Hepatocyte (in vitro differentiated cells): ENCODE measurements around the gene UROD. TPM values are rescaled to one million over a fixed set of nuclear protein-coding genes. Genes with fewer than 3 reads are reported as not detected.

Experiments
- DNase-seq: peaks from one replicate; pipeline ENCODE4 v3.0.0-alpha.2; 2016; ENCODE audit warnings: low spot score
- H2AFZ ChIP-seq: fragments of 200-600 bp; sonication (generic); 2 replicates; pipeline ENCODE4 v1.6.0; 2016; ENCODE audit warnings: antibody characterized with exemption, mild to moderate bottlenecking
- H3K27ac ChIP-seq: fragments of 200-600 bp; sonication (generic); 2 replicates; pipeline ENCODE4 v1.5.1; 2016; ENCODE audit warnings: mild to moderate bottlenecking
- H3K27me3 ChIP-seq: fragments of 200-600 bp; sonication (generic); 2 replicates; pipeline ENCODE4 v1.6.1; 2016
- H3K36me3 ChIP-seq: fragments of 200-600 bp; sonication (generic); replicated peaks from 2 replicates; pipeline ENCODE4 v1.5.1; 2016; ENCODE audit warnings: low read depth; ENCODE audit not compliant: insufficient read depth
- H3K4me1 ChIP-seq: fragments of 200-600 bp; sonication (generic); 2 replicates; pipeline ENCODE4 v1.5.1; 2016; ENCODE audit warnings: mild to moderate bottlenecking, moderate library complexity; ENCODE audit not compliant: insufficient read depth
- H3K4me2 ChIP-seq: fragments of 200-600 bp; sonication (generic); 2 replicates; pipeline ENCODE4 v1.6.0; 2016
- H3K4me3 ChIP-seq: fragments of 200-600 bp; sonication (generic); 2 replicates; pipeline ENCODE4 v1.5.1; 2016; ENCODE audit warnings: mild to moderate bottlenecking
- H3K79me2 ChIP-seq: fragments of 200-600 bp; sonication (generic); 2 replicates; pipeline ENCODE4 v1.6.0; 2017; ENCODE audit warnings: mild to moderate bottlenecking
- H3K9me2 ChIP-seq: fragments of 200-600 bp; sonication (generic); replicated peaks from 2 replicates; pipeline ENCODE4 v1.6.0; 2017; ENCODE audit warnings: mild to moderate bottlenecking; ENCODE audit not compliant: insufficient read depth
- H3K9me3 ChIP-seq: fragments of 200-600 bp; sonication (generic); 2 replicates; pipeline ENCODE4 v1.5.1; 2016; ENCODE audit warnings: low read depth, mild to moderate bottlenecking
- H4K20me1 ChIP-seq: fragments of 200-600 bp; sonication (generic); 2 replicates; pipeline ENCODE4 v1.6.0; 2016; ENCODE audit warnings: mild to moderate bottlenecking; ENCODE audit not compliant: insufficient read depth, poor library complexity, severe bottlenecking
- EZH2 ChIP-seq: fragments of 200-600 bp; sonication (generic); IDR thresholded peaks from 2 replicates; pipeline ENCODE4 v1.6.1; 2016; ENCODE audit warnings: antibody characterized with exemption, mild to moderate bottlenecking, borderline replicate concordance
- EZH2phosphoT487 ChIP-seq: fragments of 200-600 bp; sonication (generic); IDR thresholded peaks from one replicate; pipeline ENCODE4 v1.6.1; 2018; ENCODE audit warnings: antibody characterized with exemption, mild to moderate bottlenecking, low read depth, moderate library complexity; ENCODE audit not compliant: unreplicated experiment, severe bottlenecking
- WGBS: methylation state at CpG from one replicate; pipeline ENCODE4 v1.1.6; 2016; ENCODE audit warnings: low lambda C conversion rate; ENCODE audit errors: missing lambda C conversion rate; 5-methylcytosine and 5-hydroxymethylcytosine counted together
- polyA plus RNA-seq: library from polyadenylated mRNA; unstranded; fragments of >200 nt; fragmentation: Nextera tagmentation; extraction: Ambion mirVana; gene quantifications from 2 replicates; pipeline ENCODE4 v1.2.1, GENCODE V29; 2016
- total RNA-seq: library from RNA; depleted of rRNA; stranded (reverse); fragments of >200 nt; gene quantifications from 2 replicates; pipeline ENCODE4 v1.2.3, GENCODE V29; 2014
- TF ChIP-seq, protein P1 (sequence below): fragments of 200-600 bp; sonication (generic); IDR thresholded peaks from 2 replicates; pipeline ENCODE4 v1.5.1; 2016; ENCODE audit warnings: antibody characterized with exemption, mild to moderate bottlenecking; ENCODE audit not compliant: poor library complexity

UROD gene
- total and polyA plus RNA-seq, 2 experiments from 2014 or later, result 91.8 to 152 TPM

- peak; percentile 58 for DNase-seq
- H3K4me2 ChIP-seq, result no peak overlapping the region
- H3K4me1 ChIP-seq, result peaks cover 5% of the 10 kb centered on the region
- H3K4me3 ChIP-seq, result no peak overlapping the region
- no peaks in the 10 kb centered on the region for H3K9me3 ChIP-seq
- TF ChIP-seq EZH2phosphoT487 (no peak), EZH2 (no peak)
- TF ChIP-seq, protein P1, sequence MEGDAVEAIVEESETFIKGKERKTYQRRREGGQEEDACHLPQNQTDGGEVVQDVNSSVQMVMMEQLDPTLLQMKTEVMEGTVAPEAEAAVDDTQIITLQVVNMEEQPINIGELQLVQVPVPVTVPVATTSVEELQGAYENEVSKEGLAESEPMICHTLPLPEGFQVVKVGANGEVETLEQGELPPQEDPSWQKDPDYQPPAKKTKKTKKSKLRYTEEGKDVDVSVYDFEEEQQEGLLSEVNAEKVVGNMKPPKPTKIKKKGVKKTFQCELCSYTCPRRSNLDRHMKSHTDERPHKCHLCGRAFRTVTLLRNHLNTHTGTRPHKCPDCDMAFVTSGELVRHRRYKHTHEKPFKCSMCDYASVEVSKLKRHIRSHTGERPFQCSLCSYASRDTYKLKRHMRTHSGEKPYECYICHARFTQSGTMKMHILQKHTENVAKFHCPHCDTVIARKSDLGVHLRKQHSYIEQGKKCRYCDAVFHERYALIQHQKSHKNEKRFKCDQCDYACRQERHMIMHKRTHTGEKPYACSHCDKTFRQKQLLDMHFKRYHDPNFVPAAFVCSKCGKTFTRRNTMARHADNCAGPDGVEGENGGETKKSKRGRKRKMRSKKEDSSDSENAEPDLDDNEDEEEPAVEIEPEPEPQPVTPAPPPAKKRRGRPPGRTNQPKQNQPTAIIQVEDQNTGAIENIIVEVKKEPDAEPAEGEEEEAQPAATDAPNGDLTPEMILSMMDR, result no peak
- no peak overlapping the region for H2AFZ ChIP-seq
- 95% methylated on average over 17 of the region's 17 CpGs for WGBS
- H3K27ac ChIP-seq, result peak overlapping the region; percentile 76
- no peaks in the 10 kb centered on the region for H3K27me3 ChIP-seq
- H3K9me2 ChIP-seq, result no peaks in the 10 kb centered on the region
- no peaks in the 10 kb centered on the region for H3K79me2 ChIP-seq
- no peaks in the 10 kb centered on the region for H4K20me1 ChIP-seq
- no peaks in the 10 kb centered on the region for H3K36me3 ChIP-seq
These were observed 9.1 kb upstream of the UROD start for GRCh38 chr1:45002650-45003645.

GRCh38 chr1:45003741-45004140, 8.3 kb upstream of the UROD start:
- Histone ChIP-seq H3K4me3 (no peak overlapping the region), H3K27me3 (no peaks in the 10 kb centered on the region), H3K4me2 (no peak overlapping the region), H3K36me3 (no peaks in the 10 kb centered on the region), H3K79me2 (no peaks in the 10 kb centered on the region), H3K9me3 (no peaks in the 10 kb centered on the region), H4K20me1 (no peaks in the 10 kb centered on the region), H3K27ac (no peak overlapping the region), H3K4me1 (peaks cover 5% of the 10 kb centered on the region), H2AFZ (no peak overlapping the region), H3K9me2 (no peaks in the 10 kb centered on the region)
- TF ChIP-seq EZH2phosphoT487 (no peak), EZH2 (no peak)
- TF ChIP-seq, protein P1, result no peak
- WGBS, result 98% methylated on average over 14 of the region's 14 CpGs
- no peak for DNase-seq

- Histone ChIP-seq H3K4me1 (peaks cover 5% of the 10 kb centered on the region), H2AFZ (no peak overlapping the region), H3K9me3 (no peaks in the 10 kb centered on the region), H3K36me3 (no peaks in the 10 kb centered on the region), H3K27ac (no peak overlapping the region), H3K27me3 (no peaks in the 10 kb centered on the region), H3K79me2 (peaks cover under 1% of the 10 kb centered on the region), H3K4me3 (no peak overlapping the region), H4K20me1 (no peaks in the 10 kb centered on the region), H3K4me2 (no peak overlapping the region), H3K9me2 (no peaks in the 10 kb centered on the region)
- no peak for DNase-seq
- WGBS, result 93% methylated on average over 7 of the region's 7 CpGs
- no peak for TF ChIP-seq EZH2
- TF ChIP-seq, protein P1, result no peak
- TF ChIP-seq EZH2phosphoT487, result no peak
These were observed 7.7 kb upstream of the UROD start for GRCh38 chr1:45004281-45004920.
